Measurements from ENCODE around the gene OR2S2.

The OR2S2 gene

GRCh38 chr9:35908504-35909125, 49.3 kb downstream of the OR2S2 start:
- no peak for DNase-seq

- DNase-seq: peak; percentile 67
Observed at GRCh38 chr9:35907711-35908503, 50.0 kb downstream of the OR2S2 start.

Measured in 8988T (cell line).